Calu3 (cell line): ENCODE data around the gene SHISA8. TPM values are rescaled to one million over a fixed set of nuclear protein-coding genes. Genes with fewer than 3 reads are reported as not detected.

Source experiments
- BruUV-seq: library from RNA; stranded (reverse); fragments of 400-500 nt; replicated peaks from 2 replicates; lab custom pipeline; 2021; lab: Mats Ljungman, UMichigan
- CTCF ChIA-PET: fragments of 300-600 bp; sonication (Branson Sonifier 250); formaldehyde crosslinking; loops from one replicate; lab custom pipeline; 2022; ENCODE audit warnings: antibody characterized with exemption; lab: Charles Lee
- DNase-seq: peaks from one replicate; pipeline ENCODE4 v3.0.0; 2022
- H3K27ac Mint-ChIP-seq: one replicate; pipeline ENCODE4 v1.8.0; 2022; ENCODE audit warnings: mixed read lengths; ENCODE audit not compliant: unreplicated experiment
- H3K27me3 Mint-ChIP-seq: one replicate; pipeline ENCODE4 v1.8.0; 2022; ENCODE audit warnings: mixed read lengths; ENCODE audit not compliant: unreplicated experiment
- H3K36me3 Mint-ChIP-seq: one replicate; pipeline ENCODE4 v1.8.0; 2022; ENCODE audit warnings: mild to moderate bottlenecking, moderate library complexity, mixed read lengths; ENCODE audit not compliant: insufficient read depth, unreplicated experiment
- H3K4me1 Mint-ChIP-seq: one replicate; pipeline ENCODE4 v1.8.0; 2022; ENCODE audit warnings: mild to moderate bottlenecking, low read depth, mixed read lengths; ENCODE audit not compliant: unreplicated experiment
- H3K4me3 Mint-ChIP-seq: one replicate; pipeline ENCODE4 v1.8.0; 2022; ENCODE audit warnings: mild to moderate bottlenecking, low read depth, moderate library complexity, mixed read lengths; ENCODE audit not compliant: unreplicated experiment
- H3K9me3 Mint-ChIP-seq: one replicate; pipeline ENCODE4 v1.8.0; 2022; ENCODE audit warnings: low read depth, mixed read lengths; ENCODE audit not compliant: unreplicated experiment
- intact Hi-C: fragments of 100-400 bp; cut with micrococcal nuclease; formaldehyde crosslinking; loops from one replicate; pipeline ENCODE4 v1.10.0; 2022; ENCODE audit not compliant: unreplicated experiment
- total RNA-seq: library from RNA; stranded (reverse); gene quantifications from 2 replicates; pipeline ENCODE4 v1.2.3, GENCODE V29; 2022
- TF ChIP-seq, protein P1 (sequence below): fragments of 200-600 bp; IDR thresholded peaks from one replicate; pipeline ENCODE4 v1.8.0; 2022; ENCODE audit warnings: antibody characterized with exemption; ENCODE audit not compliant: unreplicated experiment

Gene SHISA8
- total RNA-seq, 1 experiment from 2014 or later: not detected

DNA sequence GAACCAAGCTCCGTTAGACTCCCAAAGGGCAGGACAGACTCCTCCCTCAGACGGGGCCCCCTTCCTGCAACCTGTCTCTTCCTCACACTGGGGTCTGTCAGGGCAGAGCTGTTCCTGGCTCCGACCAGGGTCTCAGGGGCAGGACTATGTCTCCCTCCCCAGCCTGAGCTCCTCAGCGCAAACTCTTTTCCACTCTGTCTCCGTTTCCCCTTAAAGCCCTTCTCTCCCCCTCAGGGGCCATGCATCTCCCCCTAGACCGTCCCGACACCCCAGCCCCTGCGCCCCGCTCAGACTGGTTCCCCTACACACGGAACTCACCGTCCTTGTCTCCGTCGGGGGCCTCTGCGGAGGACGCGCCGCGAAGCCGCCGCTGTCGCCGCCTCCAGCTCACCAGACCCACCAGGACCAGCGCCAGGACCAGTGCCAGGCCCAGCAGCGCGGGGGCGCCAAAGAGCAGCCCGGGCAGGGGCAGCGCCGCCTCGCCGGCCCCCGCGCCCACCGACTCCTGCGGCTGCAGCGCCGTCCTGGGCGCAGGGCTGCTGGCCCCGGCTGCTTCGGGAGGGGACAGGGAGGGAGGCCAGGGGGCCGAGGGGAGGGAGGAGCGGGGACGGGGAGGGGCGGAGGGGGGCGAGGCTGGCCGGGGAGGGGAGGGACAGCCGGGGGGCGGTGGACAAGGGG, 11.0 kb upstream of the SHISA8 start:
- TF ChIP-seq, protein P1, sequence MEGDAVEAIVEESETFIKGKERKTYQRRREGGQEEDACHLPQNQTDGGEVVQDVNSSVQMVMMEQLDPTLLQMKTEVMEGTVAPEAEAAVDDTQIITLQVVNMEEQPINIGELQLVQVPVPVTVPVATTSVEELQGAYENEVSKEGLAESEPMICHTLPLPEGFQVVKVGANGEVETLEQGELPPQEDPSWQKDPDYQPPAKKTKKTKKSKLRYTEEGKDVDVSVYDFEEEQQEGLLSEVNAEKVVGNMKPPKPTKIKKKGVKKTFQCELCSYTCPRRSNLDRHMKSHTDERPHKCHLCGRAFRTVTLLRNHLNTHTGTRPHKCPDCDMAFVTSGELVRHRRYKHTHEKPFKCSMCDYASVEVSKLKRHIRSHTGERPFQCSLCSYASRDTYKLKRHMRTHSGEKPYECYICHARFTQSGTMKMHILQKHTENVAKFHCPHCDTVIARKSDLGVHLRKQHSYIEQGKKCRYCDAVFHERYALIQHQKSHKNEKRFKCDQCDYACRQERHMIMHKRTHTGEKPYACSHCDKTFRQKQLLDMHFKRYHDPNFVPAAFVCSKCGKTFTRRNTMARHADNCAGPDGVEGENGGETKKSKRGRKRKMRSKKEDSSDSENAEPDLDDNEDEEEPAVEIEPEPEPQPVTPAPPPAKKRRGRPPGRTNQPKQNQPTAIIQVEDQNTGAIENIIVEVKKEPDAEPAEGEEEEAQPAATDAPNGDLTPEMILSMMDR: peak; percentile 92
- DNase-seq: peak; percentile 89
- no TSS peak for BruUV-seq
- peak overlapping the region; percentile 75 for H3K4me3 Mint-ChIP-seq
- H3K27ac Mint-ChIP-seq: no peak overlapping the region
- H3K9me3 Mint-ChIP-seq: no peaks in the 10 kb centered on the region
- peaks cover 7% of the 10 kb centered on the region for H3K4me1 Mint-ChIP-seq
- H3K27me3 Mint-ChIP-seq: peaks cover 53% of the 10 kb centered on the region
- CTCF ChIA-PET: interaction anchor here (0.5 to 2.0 kb wide), 18 partner anchors 8 to 449 kb away, joined by 3 to 16 read pairs (median 4); partner anchors contain the start of gene CENPM
- intact Hi-C loops: no loop called here
- H3K36me3 Mint-ChIP-seq: peaks cover 40% of the 10 kb centered on the region

DNA sequence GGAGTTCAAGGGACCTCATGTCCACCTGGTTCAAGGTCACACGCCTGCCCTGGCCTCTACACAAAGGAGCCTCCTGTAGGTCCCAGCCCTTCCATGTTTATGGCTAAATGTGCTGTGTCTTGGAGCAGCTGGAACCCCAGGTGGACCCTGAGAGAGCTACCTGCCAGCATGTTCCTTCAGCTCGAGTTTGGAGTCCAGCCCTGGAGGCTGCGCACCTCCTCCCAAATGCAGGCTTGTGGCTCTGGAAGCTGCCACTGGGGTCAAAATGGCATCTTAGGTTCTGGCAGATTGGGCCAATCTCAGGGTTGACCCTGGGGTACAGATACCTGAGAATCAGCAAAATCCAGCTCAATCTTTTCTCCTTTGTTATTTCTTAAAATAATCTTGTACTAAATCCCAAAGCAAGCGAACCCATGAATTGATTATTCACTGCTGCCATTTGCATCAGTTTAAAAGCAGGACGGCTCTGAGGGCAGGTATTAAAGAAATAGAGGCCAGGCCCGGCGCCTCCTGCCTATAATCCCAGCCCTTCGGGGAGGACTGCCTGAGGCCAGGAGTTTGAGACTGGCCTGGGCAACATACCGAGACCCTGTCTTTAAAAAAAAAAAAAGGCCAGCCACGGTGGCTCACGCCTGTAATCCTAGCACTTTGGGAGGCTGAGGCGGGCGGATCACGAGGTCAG, 8.9 kb upstream of the SHISA8 start:
- H3K4me3 Mint-ChIP-seq: no peak overlapping the region
- intact Hi-C loops: no loop called here
- no peak for DNase-seq
- no peak overlapping the region for H3K27ac Mint-ChIP-seq
- peaks cover 7% of the 10 kb centered on the region for H3K4me1 Mint-ChIP-seq
- TF ChIP-seq, protein P1: no peak
- H3K9me3 Mint-ChIP-seq: no peaks in the 10 kb centered on the region
- H3K27me3 Mint-ChIP-seq: peaks cover 53% of the 10 kb centered on the region
- CTCF ChIA-PET: no interaction called here
- BruUV-seq: no TSS peak
- peaks cover 33% of the 10 kb centered on the region for H3K36me3 Mint-ChIP-seq

DNA sequence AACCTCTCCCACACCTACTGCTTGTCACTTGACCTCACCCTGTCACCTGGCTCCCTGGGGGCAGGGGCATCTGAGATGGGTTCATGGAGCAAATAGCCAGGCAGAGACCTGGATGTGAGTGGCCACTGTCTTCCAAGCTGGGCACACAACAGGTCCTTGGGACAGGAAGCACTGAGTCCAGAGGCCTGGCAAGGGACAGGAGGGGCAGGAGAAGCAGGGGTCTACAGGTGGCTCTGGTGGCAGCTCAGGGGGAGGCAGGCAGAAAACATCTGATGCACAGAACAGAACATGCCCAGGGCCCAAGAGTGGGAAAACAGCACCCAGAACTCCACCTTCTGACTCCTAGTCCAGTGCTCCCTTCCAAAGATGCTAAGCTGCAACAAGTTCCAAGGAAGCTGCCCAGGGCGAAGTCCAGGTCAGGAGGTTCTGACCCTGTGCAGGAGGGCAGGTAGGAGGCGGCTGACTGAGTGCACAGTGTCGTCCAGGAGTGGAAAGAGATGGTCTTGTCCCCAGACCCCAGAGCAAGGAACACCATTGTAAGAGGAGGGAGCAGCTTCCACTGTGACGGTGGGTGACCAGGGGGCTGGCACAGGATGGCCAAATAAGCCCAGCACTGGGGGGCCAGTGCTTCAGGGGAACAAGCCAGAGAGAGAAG, 8.2 kb upstream of the SHISA8 start:
- Mint-ChIP-seq H3K27ac (no peak overlapping the region), H3K36me3 (peaks cover 30% of the 10 kb centered on the region), H3K9me3 (no peaks in the 10 kb centered on the region), H3K4me1 (peaks cover 12% of the 10 kb centered on the region), H3K4me3 (no peak overlapping the region), H3K27me3 (peaks cover 46% of the 10 kb centered on the region)
- BruUV-seq: no TSS peak
- intact Hi-C loops: no loop called here
- CTCF ChIA-PET: interaction anchor here (0.9 kb wide), 1 partner anchor 18 kb away, joined by 3 read pairs; no protein-coding TSS in a partner anchor
- TF ChIP-seq, protein P1: no peak
- DNase-seq: no peak

DNA sequence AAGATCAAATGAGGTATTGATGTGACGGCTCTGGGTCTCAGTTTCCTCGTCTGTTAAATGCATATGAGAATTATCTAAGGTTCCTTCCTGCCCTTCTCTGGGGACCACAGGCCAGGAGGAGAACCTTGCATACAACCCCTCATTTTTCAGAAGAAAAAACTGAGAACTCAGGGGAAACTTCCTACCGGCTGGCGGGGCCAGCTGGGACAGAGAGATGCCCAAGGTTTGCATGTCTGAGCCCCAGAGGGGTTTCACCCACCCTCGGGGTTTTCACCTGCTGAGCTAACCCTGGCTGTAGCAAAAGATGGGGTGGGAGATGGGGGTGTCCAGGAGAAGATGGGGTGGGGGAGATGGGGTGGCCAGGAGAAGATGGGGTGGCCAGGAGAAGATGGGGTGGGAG, 7.5 kb upstream of the SHISA8 start:
- no peak overlapping the region for H3K27ac Mint-ChIP-seq
- no peak overlapping the region for H3K4me3 Mint-ChIP-seq
- CTCF ChIA-PET: interaction anchor here (0.9 kb wide), 1 partner anchor 18 kb away, joined by 3 read pairs; no protein-coding TSS in a partner anchor
- H3K36me3 Mint-ChIP-seq: peaks cover 25% of the 10 kb centered on the region
- intact Hi-C loops: no loop called here
- DNase-seq: no peak
- peaks cover 45% of the 10 kb centered on the region for H3K27me3 Mint-ChIP-seq
- H3K9me3 Mint-ChIP-seq: no peaks in the 10 kb centered on the region
- H3K4me1 Mint-ChIP-seq: peaks cover 14% of the 10 kb centered on the region
- TF ChIP-seq, protein P1: no peak
- BruUV-seq: no TSS peak
